Type B pancreatic cell (in vitro differentiated cells): ENCODE measurements around the gene GALK2. TPM values are rescaled to one million over a fixed set of nuclear protein-coding genes. Genes with fewer than 3 reads are reported as not detected.

Source experiments
- DNase-seq: peaks from one replicate; pipeline ENCODE4 v3.0.0; 2021; ENCODE audit warnings: mixed read lengths; ENCODE audit not compliant: unreplicated experiment; ENCODE audit errors: extremely low spot score
- H3K27ac Mint-ChIP-seq: 2 replicates; pipeline ENCODE4 v1.8.0; 2021; ENCODE audit warnings: mild to moderate bottlenecking, mixed read lengths
- H3K27me3 Mint-ChIP-seq: 2 replicates; pipeline ENCODE4 v1.8.0; 2021; ENCODE audit warnings: mixed read lengths
- H3K36me3 Mint-ChIP-seq: 2 replicates; pipeline ENCODE4 v1.8.0; 2021; ENCODE audit warnings: mixed read lengths
- H3K4me1 Mint-ChIP-seq: one replicate; pipeline ENCODE4 v1.8.0; 2021; ENCODE audit warnings: mixed read lengths; ENCODE audit not compliant: unreplicated experiment
- H3K4me3 Mint-ChIP-seq: 2 replicates; pipeline ENCODE4 v1.8.0; 2021; ENCODE audit warnings: mild to moderate bottlenecking, mixed read lengths
- H3K9me3 Mint-ChIP-seq: 2 replicates; pipeline ENCODE4 v1.8.0; 2021; ENCODE audit warnings: mixed read lengths
- total RNA-seq: library from RNA; stranded (reverse); gene quantifications from 2 replicates; pipeline ENCODE4 v1.2.1, GENCODE V29; 2021; ENCODE audit warnings: low replicate concordance
- TF ChIP-seq, protein P1 (sequence below): fragments of 200-600 bp; sonication (generic); conservative IDR thresholded peaks from 2 replicates; pipeline ENCODE4 v1.5.0; 2021; ENCODE audit warnings: antibody characterized with exemption, mild to moderate bottlenecking

Gene GALK2
- total RNA-seq, 1 donor from 2014 or later = 24.9 TPM

DNA sequence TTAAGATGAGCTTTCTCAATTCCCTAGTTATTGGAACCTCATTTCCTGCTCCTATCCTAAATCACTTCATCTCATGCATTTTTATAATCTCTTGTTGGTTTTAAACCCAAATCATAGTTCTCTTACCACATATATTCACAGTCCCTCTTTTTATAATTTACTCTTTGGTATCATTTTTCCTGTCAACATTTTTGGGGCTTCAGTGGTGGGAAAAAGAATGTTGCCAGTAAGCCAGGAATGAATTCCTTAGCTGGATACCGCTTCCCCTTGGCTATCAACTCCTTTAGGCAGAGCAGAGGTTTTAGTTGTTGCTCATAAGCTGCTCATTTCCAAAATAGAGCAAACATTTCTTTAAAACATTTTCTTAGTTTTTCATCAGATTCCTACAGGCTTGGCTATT lies 112.3 kb downstream of the GALK2 start:
- H3K9me3 Mint-ChIP-seq = no peaks in the 10 kb centered on the region
- H3K4me3 Mint-ChIP-seq = no peak overlapping the region
- no peaks in the 10 kb centered on the region for H3K27me3 Mint-ChIP-seq
- TF ChIP-seq, protein P1, sequence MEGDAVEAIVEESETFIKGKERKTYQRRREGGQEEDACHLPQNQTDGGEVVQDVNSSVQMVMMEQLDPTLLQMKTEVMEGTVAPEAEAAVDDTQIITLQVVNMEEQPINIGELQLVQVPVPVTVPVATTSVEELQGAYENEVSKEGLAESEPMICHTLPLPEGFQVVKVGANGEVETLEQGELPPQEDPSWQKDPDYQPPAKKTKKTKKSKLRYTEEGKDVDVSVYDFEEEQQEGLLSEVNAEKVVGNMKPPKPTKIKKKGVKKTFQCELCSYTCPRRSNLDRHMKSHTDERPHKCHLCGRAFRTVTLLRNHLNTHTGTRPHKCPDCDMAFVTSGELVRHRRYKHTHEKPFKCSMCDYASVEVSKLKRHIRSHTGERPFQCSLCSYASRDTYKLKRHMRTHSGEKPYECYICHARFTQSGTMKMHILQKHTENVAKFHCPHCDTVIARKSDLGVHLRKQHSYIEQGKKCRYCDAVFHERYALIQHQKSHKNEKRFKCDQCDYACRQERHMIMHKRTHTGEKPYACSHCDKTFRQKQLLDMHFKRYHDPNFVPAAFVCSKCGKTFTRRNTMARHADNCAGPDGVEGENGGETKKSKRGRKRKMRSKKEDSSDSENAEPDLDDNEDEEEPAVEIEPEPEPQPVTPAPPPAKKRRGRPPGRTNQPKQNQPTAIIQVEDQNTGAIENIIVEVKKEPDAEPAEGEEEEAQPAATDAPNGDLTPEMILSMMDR = no peak
- no peaks in the 10 kb centered on the region for H3K4me1 Mint-ChIP-seq
- H3K27ac Mint-ChIP-seq = no peak overlapping the region
- peaks cover 45% of the 10 kb centered on the region for H3K36me3 Mint-ChIP-seq
- no peak for DNase-seq

- no peaks in the 10 kb centered on the region for H3K9me3 Mint-ChIP-seq
- peaks cover 27% of the 10 kb centered on the region for H3K4me1 Mint-ChIP-seq
- no peaks in the 10 kb centered on the region for H3K27me3 Mint-ChIP-seq
- no peak overlapping the region for H3K27ac Mint-ChIP-seq
- H3K4me3 Mint-ChIP-seq = no peak overlapping the region
- H3K36me3 Mint-ChIP-seq = peaks cover 49% of the 10 kb centered on the region
- no peak for DNase-seq
- TF ChIP-seq, protein P1 = no peak
These were observed 116.8 kb downstream of the GALK2 start for GRCh38 chr15:49286649-49287404.

- no peak overlapping the region for H3K4me3 Mint-ChIP-seq
- no peak for DNase-seq
- H3K36me3 Mint-ChIP-seq = peaks cover 54% of the 10 kb centered on the region
- H3K9me3 Mint-ChIP-seq = no peaks in the 10 kb centered on the region
- no peaks in the 10 kb centered on the region for H3K27me3 Mint-ChIP-seq
- H3K27ac Mint-ChIP-seq = no peak overlapping the region
- TF ChIP-seq, protein P1 = no peak
- H3K4me1 Mint-ChIP-seq = peaks cover 27% of the 10 kb centered on the region
These were observed 117.4 kb downstream of the GALK2 start for GRCh38 chr15:49287481-49287880.

DNA sequence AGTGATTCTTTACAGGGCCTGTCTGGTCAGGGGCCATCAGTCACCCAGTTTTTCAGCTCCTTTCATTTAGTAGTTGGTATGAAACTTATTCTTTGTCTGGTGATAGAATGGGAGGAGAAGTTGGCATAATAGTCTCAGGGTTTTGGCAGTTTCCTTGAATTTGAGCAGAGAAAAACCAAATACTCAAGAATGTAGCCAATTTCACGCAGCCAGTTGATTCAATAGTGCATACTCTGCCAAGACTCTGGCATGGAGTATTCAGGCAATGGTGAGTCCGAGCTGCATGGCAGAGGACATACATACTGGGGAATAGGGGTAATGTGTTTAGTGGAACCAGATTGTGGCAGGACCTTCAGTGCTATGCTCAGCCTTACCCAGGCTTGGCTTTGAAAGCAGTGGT lies 118.3 kb downstream of the GALK2 start:
- Mint-ChIP-seq H3K27me3 (no peaks in the 10 kb centered on the region), H3K9me3 (no peaks in the 10 kb centered on the region), H3K36me3 (peaks cover 53% of the 10 kb centered on the region), H3K4me3 (no peak overlapping the region), H3K27ac (no peak overlapping the region), H3K4me1 (peaks cover 27% of the 10 kb centered on the region)
- TF ChIP-seq, protein P1 = no peak
- no peak for DNase-seq

GRCh38 chr15:49290191-49290590 lies 120.1 kb downstream of the GALK2 start:
- no peak for DNase-seq

More at GRCh38 chr15:49290191-49290590, 120.1 kb downstream of the GALK2 start:
- no peaks in the 10 kb centered on the region for H3K27me3 Mint-ChIP-seq
- H3K4me1 Mint-ChIP-seq = peaks cover 27% of the 10 kb centered on the region
- peak overlapping the region; percentile 17 for H3K4me3 Mint-ChIP-seq
- TF ChIP-seq, protein P1 = no peak
- H3K36me3 Mint-ChIP-seq = peaks cover 49% of the 10 kb centered on the region
- no peaks in the 10 kb centered on the region for H3K9me3 Mint-ChIP-seq
- H3K27ac Mint-ChIP-seq = peak overlapping the region; percentile 75
